T-helper 2 cell treated with Interferon-gamma antibody and Interleukin-4, amounts not matched to agents 5 μg/mL and 100 μg/mL, for 36 hours (primary cell): ENCODE results near the gene AKAP10.
"Not testable (repeated sequence)": the region's sequence is repeated elsewhere in the genome, so short reads cannot be mapped to it uniquely, and the experiment has no call there.

Source experiments
- DNase-seq: peaks from one replicate; pipeline ENCODE4 v3.0.0; 2021; ENCODE audit warnings: low spot score
- H3K27ac Mint-ChIP-seq: one replicate; pipeline ENCODE4 v1.8.0; 2021; ENCODE audit warnings: mild to moderate bottlenecking, mixed read lengths
- H3K27me3 Mint-ChIP-seq: one replicate; pipeline ENCODE4 v1.8.0; 2021; ENCODE audit warnings: low read depth, mixed read lengths
- H3K36me3 Mint-ChIP-seq: one replicate; pipeline ENCODE4 v1.8.0; 2021; ENCODE audit warnings: low read depth, mixed read lengths
- H3K4me1 Mint-ChIP-seq: one replicate; pipeline ENCODE4 v1.8.0; 2021; ENCODE audit warnings: low read depth, mixed read lengths
- H3K4me3 Mint-ChIP-seq: one replicate; pipeline ENCODE4 v1.8.0; 2022; ENCODE audit warnings: mild to moderate bottlenecking, moderate library complexity, mixed read lengths
- H3K9me3 Mint-ChIP-seq: one replicate; pipeline ENCODE4 v1.8.0; 2021; ENCODE audit warnings: mixed read lengths

AKAP10 gene

DNA sequence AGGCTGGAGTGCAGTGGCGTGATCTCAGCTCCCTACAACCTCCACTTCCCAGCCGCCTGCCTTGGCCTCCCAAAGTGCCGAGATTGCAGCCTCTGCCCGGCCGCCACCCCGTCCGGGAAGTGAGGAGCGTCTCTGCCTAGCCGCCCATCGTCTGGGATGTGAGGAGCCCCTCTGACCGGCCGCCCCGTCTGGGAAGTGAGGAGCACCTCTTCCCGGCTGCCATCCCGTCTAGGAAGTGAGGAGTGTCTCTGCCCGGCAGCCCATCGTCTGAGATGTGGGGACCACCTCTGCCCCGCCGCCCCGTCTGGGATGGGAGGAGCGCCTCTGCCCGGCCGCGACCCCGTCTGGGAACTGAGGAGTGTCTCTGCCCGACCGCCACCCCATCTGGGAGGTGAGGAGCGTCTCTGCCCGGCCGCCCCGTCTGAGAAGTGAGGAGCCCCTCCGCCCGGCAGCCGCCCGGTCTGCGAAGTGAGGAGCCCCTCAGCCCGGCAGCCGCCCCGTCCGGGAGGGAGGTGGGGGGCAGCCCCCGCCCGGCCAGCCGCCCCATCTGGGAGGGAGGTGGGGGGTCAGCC is 26.9 kb downstream of the AKAP10 start:
- not testable (repeated sequence) for H3K9me3 Mint-ChIP-seq, DNase-seq, H3K27me3 Mint-ChIP-seq, H3K27ac Mint-ChIP-seq, H3K4me3 Mint-ChIP-seq
- Mint-ChIP-seq H3K4me1 (peaks cover 19% of the 10 kb centered on the region), H3K36me3 (peaks cover 47% of the 10 kb centered on the region)

- Mint-ChIP-seq H3K9me3 (no peaks in the 10 kb centered on the region), H3K27ac (no peak overlapping the region), H3K36me3 (peaks cover 40% of the 10 kb centered on the region), H3K4me1 (peaks cover 27% of the 10 kb centered on the region), H3K27me3 (no peaks in the 10 kb centered on the region), H3K4me3 (no peak overlapping the region)
- no peak for DNase-seq
Measured at GRCh38 chr17:19948116-19948943, 29.3 kb downstream of the AKAP10 start.

DNA sequence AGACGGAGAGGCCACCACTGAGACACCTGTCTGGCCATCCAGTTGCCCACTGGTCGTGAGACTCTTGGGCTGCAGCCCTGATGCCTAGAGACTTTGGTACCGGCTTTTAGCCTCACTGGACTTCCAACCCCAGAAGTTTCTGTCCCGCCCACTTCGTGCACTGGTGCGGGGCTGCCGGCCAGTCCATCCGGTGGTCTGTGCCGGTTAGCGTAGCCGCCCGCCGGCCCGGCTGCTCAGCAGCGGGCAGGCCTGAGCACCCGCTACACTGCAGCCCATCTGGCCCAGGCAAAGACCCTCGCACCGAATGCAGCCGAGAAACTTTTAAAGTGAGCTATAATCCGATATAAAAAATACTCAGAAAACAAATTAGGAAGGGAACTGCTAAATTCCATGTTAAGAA is 30.7 kb downstream of the AKAP10 start:
- Mint-ChIP-seq H3K4me3 (no peak overlapping the region), H3K4me1 (peaks cover 32% of the 10 kb centered on the region), H3K27ac (no peak overlapping the region), H3K36me3 (peaks cover 34% of the 10 kb centered on the region), H3K27me3 (no peaks in the 10 kb centered on the region), H3K9me3 (no peaks in the 10 kb centered on the region)
- no peak for DNase-seq

DNA sequence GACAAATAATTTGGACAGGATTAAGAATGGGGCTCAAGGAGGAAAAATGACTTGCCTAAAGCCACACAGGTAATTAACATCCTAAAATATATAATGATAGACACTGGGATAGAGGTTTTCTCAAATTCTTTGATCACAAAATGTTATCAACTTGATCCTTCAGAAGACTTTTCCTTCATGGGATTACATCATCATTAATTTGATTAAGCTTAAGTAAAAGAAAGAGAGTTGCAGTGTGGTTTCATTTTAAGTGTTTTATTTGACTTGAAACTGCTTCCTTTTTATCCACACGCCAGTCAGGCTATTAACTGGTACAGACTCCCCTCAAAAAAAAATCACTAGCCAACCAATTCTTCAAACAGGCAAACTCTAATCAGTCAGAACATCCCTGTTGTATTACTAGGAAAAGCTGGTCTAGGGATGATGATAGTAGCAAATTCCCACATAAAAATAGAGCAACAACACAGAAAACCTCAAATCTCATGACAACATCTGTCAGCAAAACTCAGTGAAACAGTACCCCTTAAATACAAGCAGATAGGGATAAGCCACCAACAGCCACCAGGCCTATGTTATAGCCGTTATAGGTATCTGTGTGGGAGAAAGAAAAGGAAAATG is 32.5 kb downstream of the AKAP10 start:
- Mint-ChIP-seq H3K27ac (peak overlapping the region; percentile 1), H3K4me1 (peaks cover 35% of the 10 kb centered on the region), H3K36me3 (peaks cover 40% of the 10 kb centered on the region)

DNA sequence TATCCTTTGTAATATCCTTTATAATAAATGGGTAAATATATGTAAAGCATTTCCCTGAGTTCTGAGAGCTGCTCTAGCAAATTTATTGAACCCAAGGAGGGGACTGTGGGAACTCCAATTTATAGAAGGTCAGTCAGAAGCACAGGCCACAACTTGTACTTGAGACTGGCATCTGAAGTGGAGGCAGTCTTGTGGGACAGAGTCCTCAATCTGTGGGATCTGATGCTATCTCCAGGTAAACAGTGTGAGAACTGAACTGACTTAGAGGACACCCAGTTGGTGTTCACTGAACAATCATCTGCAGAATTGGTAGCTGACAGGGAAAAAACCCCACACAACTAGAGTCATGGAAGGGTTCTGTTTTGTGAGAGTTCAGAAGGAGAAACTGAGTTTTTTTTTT is 34.0 kb downstream of the AKAP10 start:
- H3K36me3 Mint-ChIP-seq = peaks cover 47% of the 10 kb centered on the region
- H3K9me3 Mint-ChIP-seq = no peaks in the 10 kb centered on the region
- no peak for DNase-seq
- H3K4me3 Mint-ChIP-seq = no peak overlapping the region
- no peak overlapping the region for H3K27ac Mint-ChIP-seq
- no peaks in the 10 kb centered on the region for H3K27me3 Mint-ChIP-seq
- H3K4me1 Mint-ChIP-seq = peaks cover 33% of the 10 kb centered on the region

More for the DNA sequence above, 32.5 kb downstream of the AKAP10 start:
- Mint-ChIP-seq H3K27me3 (no peaks in the 10 kb centered on the region), H3K9me3 (no peaks in the 10 kb centered on the region), H3K4me3 (no peak overlapping the region)
- DNase-seq = no peak

- no peaks in the 10 kb centered on the region for H3K9me3 Mint-ChIP-seq
- H3K27me3 Mint-ChIP-seq = no peaks in the 10 kb centered on the region
- H3K4me1 Mint-ChIP-seq = peaks cover 27% of the 10 kb centered on the region
- H3K4me3 Mint-ChIP-seq = no peak overlapping the region
- no peak overlapping the region for H3K27ac Mint-ChIP-seq
- no peak for DNase-seq
- H3K36me3 Mint-ChIP-seq = peaks cover 44% of the 10 kb centered on the region
Measured at GRCh38 chr17:19943026-19943425, 34.6 kb downstream of the AKAP10 start.

DNA sequence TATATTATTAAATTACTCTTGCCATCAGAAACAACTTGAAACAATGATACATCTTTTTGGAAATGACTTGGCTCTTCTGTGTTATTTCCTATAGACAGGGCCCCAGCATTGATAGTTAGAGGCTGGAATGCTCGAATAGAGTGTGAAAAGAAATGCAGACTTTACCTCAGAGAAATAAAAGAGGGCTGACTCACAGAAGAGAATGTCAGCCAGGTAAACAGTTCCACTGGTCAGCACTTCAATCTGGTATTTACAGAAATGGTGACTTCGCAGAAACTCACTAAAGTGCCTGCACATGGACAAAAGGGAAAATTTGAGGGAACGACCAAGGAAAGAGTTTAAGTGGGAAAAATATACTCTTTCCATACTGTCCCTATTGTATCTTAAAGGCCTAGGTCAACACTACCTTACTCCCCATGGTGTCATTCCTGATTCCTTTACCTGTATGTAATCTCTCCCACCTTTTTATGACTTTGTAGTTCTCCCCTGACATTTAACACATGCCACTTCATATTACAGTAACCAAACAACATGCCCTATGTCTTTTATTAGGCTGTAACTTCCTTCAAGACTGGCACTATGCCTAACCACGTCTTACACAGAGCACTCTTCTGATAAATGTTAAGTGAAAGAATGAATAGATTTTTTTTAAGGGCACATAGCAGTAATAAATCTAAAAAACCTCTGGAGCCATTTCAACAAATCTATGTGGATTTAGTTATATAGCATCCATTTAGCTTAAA is 36.7 kb downstream of the AKAP10 start:
- no peak overlapping the region for H3K27ac Mint-ChIP-seq
- H3K36me3 Mint-ChIP-seq = peaks cover 47% of the 10 kb centered on the region
- H3K9me3 Mint-ChIP-seq = no peaks in the 10 kb centered on the region
- no peak overlapping the region for H3K4me3 Mint-ChIP-seq
- H3K27me3 Mint-ChIP-seq = no peaks in the 10 kb centered on the region
- no peak for DNase-seq
- peaks cover 25% of the 10 kb centered on the region for H3K4me1 Mint-ChIP-seq

GRCh38 chr17:19939993-19940721 is 37.5 kb downstream of the AKAP10 start:
- Mint-ChIP-seq H3K9me3 (no peaks in the 10 kb centered on the region), H3K4me3 (no peak overlapping the region), H3K36me3 (peaks cover 46% of the 10 kb centered on the region), H3K27me3 (no peaks in the 10 kb centered on the region), H3K27ac (no peak overlapping the region), H3K4me1 (peaks cover 21% of the 10 kb centered on the region)
- no peak for DNase-seq

DNA sequence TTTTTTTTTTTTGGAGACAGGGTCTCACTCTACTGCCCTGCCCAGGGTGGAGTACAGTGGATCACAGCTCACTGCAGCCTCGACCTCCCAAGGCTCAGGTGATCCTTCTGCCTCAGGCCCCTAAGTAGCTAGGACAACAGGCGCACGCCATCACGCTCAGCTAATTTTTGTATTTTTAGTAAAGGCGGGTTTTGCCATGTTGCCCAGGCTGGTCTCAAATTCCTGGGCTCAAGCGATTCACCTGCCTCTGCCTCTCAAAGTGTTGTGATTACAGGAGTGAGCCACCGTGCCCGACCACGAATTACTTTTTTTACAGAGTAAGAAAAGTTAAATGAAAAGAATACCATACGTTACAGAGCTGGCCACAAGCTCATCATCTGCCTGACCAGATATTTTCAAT is 38.9 kb downstream of the AKAP10 start:
- no peaks in the 10 kb centered on the region for H3K27me3 Mint-ChIP-seq
- no peak overlapping the region for H3K4me3 Mint-ChIP-seq
- H3K9me3 Mint-ChIP-seq = no peaks in the 10 kb centered on the region
- no peak overlapping the region for H3K27ac Mint-ChIP-seq
- DNase-seq = no peak
- peaks cover 15% of the 10 kb centered on the region for H3K4me1 Mint-ChIP-seq
- H3K36me3 Mint-ChIP-seq = peaks cover 43% of the 10 kb centered on the region

DNA sequence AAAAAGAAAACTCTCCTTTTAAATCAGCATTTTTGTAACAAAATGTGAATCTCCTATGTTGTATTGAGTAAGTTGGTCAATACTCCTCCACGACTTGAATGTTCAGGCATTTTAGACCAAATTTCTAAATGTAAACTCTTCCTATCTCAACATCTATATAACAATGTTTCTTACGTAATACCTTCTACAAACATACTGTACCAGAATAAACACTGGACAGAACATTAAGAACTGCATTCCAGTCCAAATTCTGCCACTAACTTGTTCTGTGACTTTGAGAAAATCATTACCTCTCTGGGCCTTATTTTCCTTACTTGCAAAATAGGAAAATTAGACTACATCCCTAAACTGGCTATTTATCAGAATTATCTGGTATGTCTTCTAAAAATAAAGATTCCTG is 40.1 kb downstream of the AKAP10 start:
- H3K4me3 Mint-ChIP-seq = no peak overlapping the region

GRCh38 chr17:19935169-19935568 is 42.5 kb downstream of the AKAP10 start:
- DNase-seq = no peak
- H3K9me3 Mint-ChIP-seq = no peaks in the 10 kb centered on the region
- H3K4me3 Mint-ChIP-seq = no peak overlapping the region
- H3K36me3 Mint-ChIP-seq = peaks cover 48% of the 10 kb centered on the region
- H3K4me1 Mint-ChIP-seq = no peaks in the 10 kb centered on the region
- H3K27ac Mint-ChIP-seq = no peak overlapping the region
- no peaks in the 10 kb centered on the region for H3K27me3 Mint-ChIP-seq

More for the DNA sequence above, 40.1 kb downstream of the AKAP10 start:
- Mint-ChIP-seq H3K9me3 (no peaks in the 10 kb centered on the region), H3K4me1 (peaks cover 8% of the 10 kb centered on the region), H3K27me3 (no peaks in the 10 kb centered on the region), H3K36me3 (peaks cover 48% of the 10 kb centered on the region), H3K27ac (no peak overlapping the region)
- DNase-seq = no peak

GRCh38 chr17:19933628-19934027 is 44.0 kb downstream of the AKAP10 start:
- DNase-seq = no peak
- Mint-ChIP-seq H3K4me1 (peaks cover 6% of the 10 kb centered on the region), H3K27ac (no peak overlapping the region), H3K9me3 (no peaks in the 10 kb centered on the region), H3K27me3 (no peaks in the 10 kb centered on the region), H3K4me3 (no peak overlapping the region), H3K36me3 (peaks cover 46% of the 10 kb centered on the region)

- no peak overlapping the region for H3K27ac Mint-ChIP-seq
- DNase-seq = no peak
- no peak overlapping the region for H3K4me3 Mint-ChIP-seq
- peaks cover 48% of the 10 kb centered on the region for H3K36me3 Mint-ChIP-seq
- H3K9me3 Mint-ChIP-seq = no peaks in the 10 kb centered on the region
- H3K27me3 Mint-ChIP-seq = no peaks in the 10 kb centered on the region
- peaks cover 6% of the 10 kb centered on the region for H3K4me1 Mint-ChIP-seq
Measured at GRCh38 chr17:19933221-19933620, 44.4 kb downstream of the AKAP10 start.
